AG04450 (cell line): ENCODE results near the gene PRR7. TPM values are rescaled to one million over a fixed set of nuclear protein-coding genes. Genes with fewer than 3 reads are reported as not detected.

ENCODE experiments used
- CTCF ChIA-PET: fragments of 300-600, 350-600 bp; formaldehyde crosslinking; extraction: SDS; loops from one replicate; lab custom pipeline; 2022; ENCODE audit warnings: antibody characterized with exemption, inconsistent platforms; lab: Charles Lee
- POLR2A ChIA-PET: fragments of 350-600 bp; formaldehyde crosslinking; extraction: SDS; loops from one replicate; lab custom pipeline; 2021; ENCODE audit warnings: antibody characterized with exemption, inconsistent platforms; lab: Yijun Ruan, JAX
- DNase-seq: peaks from one replicate; pipeline ENCODE4 v3.0.0-alpha.2; 2011; ENCODE audit warnings: low read depth, low spot score
- H3K27ac ChIP-seq: one replicate; pipeline ENCODE4 v1.5.1; 2012; ENCODE audit warnings: low read depth, low read length, control low read depth
- H3K27me3 ChIP-seq: one replicate; pipeline ENCODE4 v1.6.0; 2012; ENCODE audit warnings: low read length; ENCODE audit not compliant: control insufficient read depth, insufficient read depth
- H3K4me3 ChIP-seq: 2 replicates; pipeline ENCODE4 v1.5.1; 2011; ENCODE audit warnings: mild to moderate bottlenecking, low read depth, low read length, control low read depth
- H3K9me3 ChIP-seq: 2 replicates; pipeline ENCODE4 v1.5.1; 2012; ENCODE audit warnings: low read length; ENCODE audit not compliant: control insufficient read depth, insufficient read depth
- CTCF ChIP-seq: IDR thresholded peaks from 2 replicates; pipeline ENCODE4 v1.5.1; 2011; ENCODE audit warnings: low read depth, low read length, control low read depth, inconsistent platforms
- polyA plus RNA-seq: library from polyadenylated mRNA; depleted of rRNA; stranded (reverse); fragments of >200 nt; gene quantifications from 2 replicates; pipeline ENCODE4 v1.2.3, GENCODE V29; 2011

PRR7 gene
- polyA plus RNA-seq, 1 experiment, result 1.0 TPM

GRCh38 chr5:177435847-177436536, 10.6 kb upstream of the PRR7 start:
- Histone ChIP-seq H3K4me3 (no peak overlapping the region), H3K9me3 (no peaks in the 10 kb centered on the region; the same call in 1 of the 2 replicates), H3K27me3 (no peaks in the 10 kb centered on the region), H3K27ac (no peak overlapping the region)
- no peak for DNase-seq
- ChIA-PET POLR2A (no interaction called here), CTCF (no interaction called here)
- no peak for TF ChIP-seq CTCF

- DNase-seq, result no peak
- Histone ChIP-seq H3K9me3 (no peaks in the 10 kb centered on the region; the same call in 1 of the 2 replicates), H3K27ac (no peak overlapping the region), H3K4me3 (no peak overlapping the region), H3K27me3 (no peaks in the 10 kb centered on the region)
- CTCF ChIA-PET, result interaction anchor here (1.7 kb wide), 1 partner anchor 47 kb away, joined by 7 read pairs; no protein-coding TSS in a partner anchor
- POLR2A ChIA-PET, result interaction anchor here (0.7 kb wide), 1 partner anchor 48 kb away, joined by 3 read pairs; no protein-coding TSS in a partner anchor
- no peak for TF ChIP-seq CTCF
Measured at GRCh38 chr5:177437623-177438022, 9.0 kb upstream of the PRR7 start.

GRCh38 chr5:177438468-177438867, 8.1 kb upstream of the PRR7 start:
- DNase-seq, result no peak
- no peak overlapping the region for H3K4me3 ChIP-seq
- CTCF ChIA-PET, result no interaction called here

GRCh38 chr5:177439518-177440053, 7.0 kb upstream of the PRR7 start:
- no peak overlapping the region for H3K27ac ChIP-seq
- H3K27me3 ChIP-seq, result no peaks in the 10 kb centered on the region
- ChIA-PET CTCF (interaction anchor here (0.8 to 1.1 kb wide), 4 partner anchors 13 to 49 kb away, joined by 3 to 4 read pairs (median 3); partner anchors contain the start of gene GRK6), POLR2A (interaction anchor here (0.6 kb wide), 1 partner anchor 12 kb away, joined by 3 read pairs; no protein-coding TSS in a partner anchor)
- no peaks in the 10 kb centered on the region; the same call in 1 of the 2 replicates for H3K9me3 ChIP-seq
- TF ChIP-seq CTCF, result no peak
- H3K4me3 ChIP-seq, result no peak overlapping the region
- DNase-seq, result no peak

More at GRCh38 chr5:177438468-177438867, 8.1 kb upstream of the PRR7 start:
- Histone ChIP-seq H3K27ac (no peak overlapping the region), H3K27me3 (no peaks in the 10 kb centered on the region), H3K9me3 (no peaks in the 10 kb centered on the region; the same call in 1 of the 2 replicates)
- POLR2A ChIA-PET, result no interaction called here
- TF ChIP-seq CTCF, result no peak
